Neural cell (in vitro differentiated cells): ENCODE measurements around the gene NGEF. TPM values are rescaled to one million over a fixed set of nuclear protein-coding genes. Genes with fewer than 3 reads are reported as not detected.

Source experiments
- H2AFZ ChIP-seq: fragments of 200-600, 300-800 bp; sonication (generic), shearing (Covaris generic); 2 replicates; pipeline ENCODE4 v1.6.0; 2014; ENCODE audit warnings: low read depth, mild to moderate bottlenecking, antibody characterized with exemption, low read length, moderate library complexity
- H3F3A ChIP-seq: fragments of 200-600 bp; shearing (Covaris generic); 2 replicates; pipeline ENCODE4 v1.6.1; 2016; ENCODE audit warnings: mild to moderate bottlenecking, moderate library complexity, mixed read lengths, antibody characterized with exemption, low read length; ENCODE audit not compliant: insufficient read depth, poor library complexity, severe bottlenecking
- H3K27ac ChIP-seq: fragments of 200-600, 300-800 bp; sonication (generic), shearing (Covaris generic); 2 replicates; pipeline ENCODE4 v1.5.1; 2014; ENCODE audit warnings: mild to moderate bottlenecking, low read length, moderate library complexity
- H3K27me3 ChIP-seq: fragments of 300-800, 200-600 bp; sonication (generic), shearing (Covaris generic); 2 replicates; pipeline ENCODE4 v1.6.0; 2014; ENCODE audit warnings: mild to moderate bottlenecking, low read depth, low read length, moderate library complexity; ENCODE audit not compliant: insufficient read depth
- H3K36me3 ChIP-seq: fragments of 300-800, 200-600 bp; sonication (generic), shearing (Covaris generic); 2 replicates; pipeline ENCODE4 v1.5.1; 2014; ENCODE audit warnings: mild to moderate bottlenecking, antibody characterized with exemption, low read length, moderate library complexity; ENCODE audit not compliant: insufficient read depth
- H3K4me2 ChIP-seq: fragments of 300-800, 200-600 bp; sonication (generic), shearing (Covaris generic); 2 replicates; pipeline ENCODE4 v1.6.0; 2014; ENCODE audit warnings: mild to moderate bottlenecking, low read length
- H3K4me3 ChIP-seq: fragments of 300-800, 200-600 bp; sonication (generic), shearing (Covaris generic); 2 replicates; pipeline ENCODE4 v1.5.1; 2014; ENCODE audit warnings: mild to moderate bottlenecking, low read length, moderate library complexity
- H3K79me2 ChIP-seq: fragments of 200-600 bp; shearing (Covaris generic); replicated peaks from 2 replicates; pipeline ENCODE4 v1.6.0; 2014; ENCODE audit warnings: mild to moderate bottlenecking, low read length, moderate library complexity; ENCODE audit not compliant: insufficient read depth
- H3K9ac ChIP-seq: fragments of 300-800, 200-600 bp; sonication (generic), shearing (Covaris generic); 2 replicates; pipeline ENCODE4 v1.6.1; 2016; ENCODE audit warnings: mild to moderate bottlenecking, low read length, mixed read lengths
- H3K9me2 ChIP-seq: fragments of 200-600 bp; shearing (Covaris generic); 2 replicates; pipeline ENCODE4 v1.6.1; 2016; ENCODE audit warnings: mild to moderate bottlenecking, low read length, mixed read lengths; ENCODE audit not compliant: insufficient read depth
- H3K9me3 ChIP-seq: fragments of 200-600, 300-800 bp; sonication (generic), shearing (Covaris generic); 2 replicates; pipeline ENCODE4 v1.6.1; 2016; ENCODE audit warnings: mild to moderate bottlenecking, mixed run types, low read length, moderate library complexity, mixed read lengths
- H4K20me1 ChIP-seq: fragments of 200-600 bp; shearing (Covaris generic); 2 replicates; pipeline ENCODE4 v1.6.1; 2016; ENCODE audit warnings: mild to moderate bottlenecking, mixed run types; ENCODE audit not compliant: insufficient read depth
- CTCF ChIP-seq: fragments of 450-650 bp; IDR thresholded peaks from 2 replicates; pipeline ENCODE4 v1.5.1; 2014; ENCODE audit warnings: antibody characterized with exemption, mild to moderate bottlenecking, moderate library complexity; ENCODE audit not compliant: poor library complexity, severe bottlenecking
- EP300 ChIP-seq: fragments of 450-650 bp; conservative IDR thresholded peaks from 2 replicates; pipeline ENCODE4 v1.6.1; 2014; ENCODE audit warnings: antibody characterized with exemption, mild to moderate bottlenecking, moderate library complexity; ENCODE audit not compliant: poor library complexity, severe bottlenecking
- EZH2 ChIP-seq: fragments of 200-600, 300-800 bp; shearing (Covaris generic), sonication (generic); IDR thresholded peaks from 2 replicates; pipeline ENCODE4 v1.6.1; 2014; ENCODE audit warnings: antibody characterized with exemption, low read length, borderline replicate concordance, mild to moderate bottlenecking; ENCODE audit not compliant: insufficient read depth, poor library complexity, severe bottlenecking
- MXI1 ChIP-seq: fragments of 450-650 bp; conservative IDR thresholded peaks from 2 replicates; pipeline ENCODE4 v1.6.1; 2014; ENCODE audit warnings: antibody characterized with exemption, mild to moderate bottlenecking; ENCODE audit not compliant: poor library complexity, severe bottlenecking
- POLR2AphosphoS5 ChIP-seq: IDR thresholded peaks from 2 replicates; pipeline ENCODE4 v1.6.1; 2012
- RAD21 ChIP-seq: fragments of 450-650 bp; conservative IDR thresholded peaks from 2 replicates; pipeline ENCODE4 v1.6.1; 2014; ENCODE audit warnings: antibody characterized with exemption, mild to moderate bottlenecking, moderate library complexity
- REST ChIP-seq: IDR thresholded peaks from 2 replicates; pipeline ENCODE4 v1.6.1; 2012; ENCODE audit warnings: borderline replicate concordance
- SMC3 ChIP-seq: fragments of 450-650 bp; conservative IDR thresholded peaks from 2 replicates; pipeline ENCODE4 v1.6.1; 2014; ENCODE audit warnings: antibody characterized with exemption, mild to moderate bottlenecking, moderate library complexity; ENCODE audit not compliant: poor library complexity
- TAF1 ChIP-seq: IDR thresholded peaks from 2 replicates; pipeline ENCODE4 v1.6.1; 2012; ENCODE audit warnings: low read depth
- polyA plus RNA-seq: library from polyadenylated mRNA; depleted of rRNA; stranded (reverse); fragments of >200 nt; gene quantifications from 2 replicates; pipeline ENCODE4 v1.2.3, GENCODE V29; 2014

NGEF gene
- polyA plus RNA-seq, 1 donor from 2014 or later = 5.2 TPM

- H3K27me3 ChIP-seq = no peaks in the 10 kb centered on the region
- H3K4me3 ChIP-seq = no peak overlapping the region
- no peaks in the 10 kb centered on the region for H3K9me3 ChIP-seq
- H3F3A ChIP-seq = no peaks in the 10 kb centered on the region
- H3K4me2 ChIP-seq = no peak overlapping the region
- H3K79me2 ChIP-seq = no peaks in the 10 kb centered on the region
- H3K9me2 ChIP-seq = no peaks in the 10 kb centered on the region
- TF ChIP-seq MXI1 = no peak
- TF ChIP-seq RAD21 = no peak
- TF ChIP-seq EZH2 = no peak
- TF ChIP-seq POLR2AphosphoS5 = no peak
- H4K20me1 ChIP-seq = no peaks in the 10 kb centered on the region
- H2AFZ ChIP-seq = no peak overlapping the region
- H3K36me3 ChIP-seq = no peaks in the 10 kb centered on the region
- no peak overlapping the region for H3K9ac ChIP-seq
- no peak overlapping the region for H3K27ac ChIP-seq
Observed at GRCh38 chr2:233011702-233012131, 1.3 kb downstream of the NGEF start.

- Histone ChIP-seq H2AFZ (no peak overlapping the region), H3F3A (no peaks in the 10 kb centered on the region), H3K79me2 (no peaks in the 10 kb centered on the region), H4K20me1 (no peaks in the 10 kb centered on the region), H3K9ac (no peak overlapping the region), H3K9me3 (no peaks in the 10 kb centered on the region), H3K4me2 (no peak overlapping the region), H3K36me3 (no peaks in the 10 kb centered on the region), H3K9me2 (no peaks in the 10 kb centered on the region), H3K4me3 (no peak overlapping the region), H3K27me3 (no peaks in the 10 kb centered on the region), H3K27ac (no peak overlapping the region)
- TF ChIP-seq EZH2 (no peak), RAD21 (no peak), TAF1 (no peak), SMC3 (no peak), EP300 (no peak), CTCF (no peak), MXI1 (no peak), POLR2AphosphoS5 (no peak), REST (no peak)
Observed at GRCh38 chr2:233011268-233011650, 1.8 kb downstream of the NGEF start.
